ENCODE results near the gene CASK.

CASK gene

DNA sequence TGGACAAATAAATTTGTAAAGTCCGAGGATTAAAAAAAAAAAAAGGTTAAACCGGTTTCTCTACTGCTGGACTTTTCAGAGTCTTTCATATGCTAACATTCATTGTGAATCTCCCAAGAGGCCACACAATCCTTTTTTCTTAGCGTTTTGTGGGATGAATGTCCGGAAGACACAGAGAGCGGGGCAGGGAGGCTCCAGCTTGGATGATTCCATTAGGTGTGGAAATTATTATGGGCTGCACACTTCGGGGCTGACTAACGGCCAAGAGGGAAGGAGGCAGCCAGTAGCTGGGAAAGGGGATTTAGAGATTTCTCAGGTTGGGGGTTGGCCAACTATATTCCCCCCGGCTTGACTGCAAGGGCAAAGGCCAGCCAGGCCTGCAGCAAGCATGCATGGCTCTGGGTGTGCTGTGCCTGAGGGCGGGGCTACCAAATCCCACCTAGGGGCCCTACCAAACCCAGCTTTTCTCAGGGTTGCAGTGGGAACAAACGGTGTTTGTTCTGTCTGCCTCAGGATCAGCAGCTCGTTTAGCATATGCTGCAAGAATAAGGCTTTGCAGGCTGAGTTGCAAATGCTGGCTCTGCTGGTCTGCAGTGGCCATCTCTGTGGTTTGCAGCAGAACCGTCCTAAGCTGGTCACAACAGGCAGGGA is 447.6 kb downstream of the CASK start:
- Histone ChIP-seq H3K9me3 (replicated peaks; ENCODE audit: insufficient read depth, low read length) (no peaks in the 10 kb centered on the region), H4K20me1 (ENCODE audit: insufficient read depth, low read length) (no peaks in the 10 kb centered on the region), H3K27ac (ENCODE audit: low read length) (no peak overlapping the region), H2AFZ (ENCODE audit: low read length) (no peak overlapping the region), H3K27me3 (replicated peaks; ENCODE audit: insufficient read depth, low read length) (no peaks in the 10 kb centered on the region), H3K9me2 (replicated peaks; ENCODE audit: insufficient read depth, low read length) (no peaks in the 10 kb centered on the region), H3K36me3 (replicated peaks; ENCODE audit: insufficient read depth, low read length) (no peaks in the 10 kb centered on the region), H3K4me2 (ENCODE audit: low read depth, low read length) (no peak overlapping the region), H3K79me2 (ENCODE audit: low read length) (no peaks in the 10 kb centered on the region), H3K4me1 (ENCODE audit: low read length) (no peaks in the 10 kb centered on the region), H3F3A (ENCODE audit: insufficient read depth, low read length) (no peaks in the 10 kb centered on the region), H3K4me3 (ENCODE audit: low read length) (no peak overlapping the region), H3K9ac (ENCODE audit: low read length) (no peak overlapping the region)
- TF ChIP-seq EZH2 (optimal IDR thresholded peaks at IDR 0.05; ENCODE audit: low read depth, low read length) (no peak), EZH2phosphoT487 (IDR thresholded peaks at IDR 0.05; ENCODE audit: low read length) (no peak)
- TF ChIP-seq, protein P1, sequence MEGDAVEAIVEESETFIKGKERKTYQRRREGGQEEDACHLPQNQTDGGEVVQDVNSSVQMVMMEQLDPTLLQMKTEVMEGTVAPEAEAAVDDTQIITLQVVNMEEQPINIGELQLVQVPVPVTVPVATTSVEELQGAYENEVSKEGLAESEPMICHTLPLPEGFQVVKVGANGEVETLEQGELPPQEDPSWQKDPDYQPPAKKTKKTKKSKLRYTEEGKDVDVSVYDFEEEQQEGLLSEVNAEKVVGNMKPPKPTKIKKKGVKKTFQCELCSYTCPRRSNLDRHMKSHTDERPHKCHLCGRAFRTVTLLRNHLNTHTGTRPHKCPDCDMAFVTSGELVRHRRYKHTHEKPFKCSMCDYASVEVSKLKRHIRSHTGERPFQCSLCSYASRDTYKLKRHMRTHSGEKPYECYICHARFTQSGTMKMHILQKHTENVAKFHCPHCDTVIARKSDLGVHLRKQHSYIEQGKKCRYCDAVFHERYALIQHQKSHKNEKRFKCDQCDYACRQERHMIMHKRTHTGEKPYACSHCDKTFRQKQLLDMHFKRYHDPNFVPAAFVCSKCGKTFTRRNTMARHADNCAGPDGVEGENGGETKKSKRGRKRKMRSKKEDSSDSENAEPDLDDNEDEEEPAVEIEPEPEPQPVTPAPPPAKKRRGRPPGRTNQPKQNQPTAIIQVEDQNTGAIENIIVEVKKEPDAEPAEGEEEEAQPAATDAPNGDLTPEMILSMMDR (IDR thresholded peaks at IDR 0.05; ENCODE audit: low read length) = no peak
- no peak for DNase-seq

DNA sequence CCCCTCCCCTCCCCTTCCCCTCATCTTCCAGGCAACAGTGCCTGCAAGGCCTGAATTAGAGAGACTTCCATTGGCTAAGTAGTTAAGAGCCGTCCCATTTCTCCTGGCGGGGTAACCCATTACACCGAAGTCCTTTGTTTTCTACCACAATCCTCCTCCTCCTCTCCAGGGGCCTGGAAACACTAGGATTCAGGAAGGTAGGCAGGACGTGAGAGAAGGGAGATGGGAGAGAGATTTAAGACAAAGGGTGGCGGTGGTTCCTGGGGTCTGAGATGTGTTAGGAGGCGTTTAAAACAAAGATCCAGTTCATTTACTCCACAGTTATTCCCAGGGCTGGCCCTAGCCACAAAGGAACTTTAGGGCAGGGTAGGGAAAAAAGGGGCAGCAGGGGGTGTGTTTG is 448.2 kb downstream of the CASK start:
- H3K36me3 ChIP-seq (replicated peaks; ENCODE audit: insufficient read depth, low read length) = no peaks in the 10 kb centered on the region
- DNase-seq = no peak
- no peak overlapping the region for H3K27ac ChIP-seq (ENCODE audit: low read length)
- H4K20me1 ChIP-seq (ENCODE audit: insufficient read depth, low read length) = no peaks in the 10 kb centered on the region
- no peaks in the 10 kb centered on the region for H3F3A ChIP-seq (ENCODE audit: insufficient read depth, low read length)
- H3K79me2 ChIP-seq (ENCODE audit: low read length) = no peaks in the 10 kb centered on the region
- H3K4me2 ChIP-seq (ENCODE audit: low read depth, low read length) = no peak overlapping the region
- no peaks in the 10 kb centered on the region for H3K27me3 ChIP-seq (replicated peaks; ENCODE audit: insufficient read depth, low read length)
- TF ChIP-seq EZH2phosphoT487 (IDR thresholded peaks at IDR 0.05; ENCODE audit: low read length) (no peak), EZH2 (optimal IDR thresholded peaks at IDR 0.05; ENCODE audit: low read depth, low read length) (no peak)
- TF ChIP-seq, protein P1 (IDR thresholded peaks at IDR 0.05; ENCODE audit: low read length) = no peak
- no peaks in the 10 kb centered on the region for H3K9me2 ChIP-seq (replicated peaks; ENCODE audit: insufficient read depth, low read length)
- no peak overlapping the region for H3K9ac ChIP-seq (ENCODE audit: low read length)
- H3K9me3 ChIP-seq (replicated peaks; ENCODE audit: insufficient read depth, low read length) = no peaks in the 10 kb centered on the region
- no peak overlapping the region for H2AFZ ChIP-seq (ENCODE audit: low read length)
- no peak overlapping the region for H3K4me3 ChIP-seq (ENCODE audit: low read length)
- no peaks in the 10 kb centered on the region for H3K4me1 ChIP-seq (ENCODE audit: low read length)

DNA sequence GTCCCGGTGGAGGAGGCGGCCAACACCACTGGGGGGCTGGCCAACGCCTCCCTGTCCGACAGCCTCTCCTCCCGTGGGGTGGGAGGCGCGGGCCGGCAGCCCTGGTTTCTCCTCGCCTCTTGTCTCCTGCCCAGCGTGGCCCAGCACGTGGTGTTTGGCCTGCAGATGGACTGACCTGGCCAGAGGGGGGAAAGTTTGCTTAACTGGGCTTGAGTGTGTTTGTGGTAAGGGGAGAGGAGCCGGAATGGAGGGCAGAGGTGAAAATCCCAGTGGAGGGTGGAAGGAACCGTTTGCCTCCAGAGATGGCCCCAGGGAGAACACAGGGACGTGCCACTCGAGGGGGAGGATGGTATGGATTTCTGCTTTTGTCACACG is 448.6 kb downstream of the CASK start:
- H3K36me3 ChIP-seq (replicated peaks; ENCODE audit: insufficient read depth, low read length) = no peaks in the 10 kb centered on the region
- TF ChIP-seq EZH2phosphoT487 (IDR thresholded peaks at IDR 0.05; ENCODE audit: low read length) (no peak), EZH2 (optimal IDR thresholded peaks at IDR 0.05; ENCODE audit: low read depth, low read length) (no peak)
- TF ChIP-seq, protein P1 (IDR thresholded peaks at IDR 0.05; ENCODE audit: low read length) = no peak
- no peak overlapping the region for H3K9ac ChIP-seq (ENCODE audit: low read length)

More for the DNA sequence above, 448.6 kb downstream of the CASK start:
- no peak for DNase-seq
- Histone ChIP-seq H3K4me2 (ENCODE audit: low read depth, low read length) (no peak overlapping the region), H3K9me2 (replicated peaks; ENCODE audit: insufficient read depth, low read length) (no peaks in the 10 kb centered on the region), H3K27me3 (replicated peaks; ENCODE audit: insufficient read depth, low read length) (no peaks in the 10 kb centered on the region), H3K27ac (ENCODE audit: low read length) (no peak overlapping the region), H3K79me2 (ENCODE audit: low read length) (no peaks in the 10 kb centered on the region), H3K4me3 (ENCODE audit: low read length) (no peak overlapping the region), H4K20me1 (ENCODE audit: insufficient read depth, low read length) (no peaks in the 10 kb centered on the region), H2AFZ (ENCODE audit: low read length) (no peak overlapping the region), H3K4me1 (ENCODE audit: low read length) (no peaks in the 10 kb centered on the region), H3F3A (ENCODE audit: insufficient read depth, low read length) (no peaks in the 10 kb centered on the region), H3K9me3 (replicated peaks; ENCODE audit: insufficient read depth, low read length) (no peaks in the 10 kb centered on the region)
